Measurements from ENCODE around the gene STXBP1. TPM values are rescaled to one million over a fixed set of nuclear protein-coding genes. Genes with fewer than 3 reads are reported as not detected.
A peak's percentile ranks its signal among the peaks of the same experiment; 100 is the strongest.

Gene STXBP1
- total RNA-seq, 1 experiment from 2014 or later, result 10.9 TPM

DNA sequence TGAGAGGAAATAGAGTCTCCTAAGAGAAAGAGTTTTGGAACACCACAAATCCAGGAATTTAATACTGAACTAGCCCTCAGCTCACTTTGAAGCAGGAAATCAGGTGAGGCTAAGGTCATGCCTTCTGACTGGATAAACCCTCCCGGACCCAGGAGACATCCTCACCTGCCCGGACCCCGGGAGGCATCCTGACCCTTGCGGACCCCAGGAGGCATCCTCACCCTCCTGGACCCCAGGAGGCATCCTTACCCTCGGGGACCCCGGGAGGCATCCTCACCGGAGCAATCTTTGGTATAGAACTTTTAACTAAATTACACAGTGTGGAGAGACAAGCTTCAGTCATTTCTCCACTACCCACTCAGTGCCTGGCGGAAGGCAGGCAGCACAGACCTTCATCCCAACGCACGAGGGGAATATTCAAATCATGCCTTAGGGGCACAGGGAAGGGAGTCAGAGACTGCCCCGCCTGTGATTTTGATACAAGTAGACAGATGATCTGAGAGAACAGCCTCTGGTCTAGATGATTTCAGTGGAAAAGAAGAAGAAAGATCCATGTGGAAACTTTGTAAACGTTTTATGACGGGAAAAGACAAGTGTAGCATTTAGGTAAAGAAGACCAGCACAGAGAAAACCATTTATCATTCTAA lies 21.3 kb downstream of the STXBP1 start:
- no TSS peak for BruUV-seq (replicated peaks)
- TF ChIP-seq, protein P1, sequence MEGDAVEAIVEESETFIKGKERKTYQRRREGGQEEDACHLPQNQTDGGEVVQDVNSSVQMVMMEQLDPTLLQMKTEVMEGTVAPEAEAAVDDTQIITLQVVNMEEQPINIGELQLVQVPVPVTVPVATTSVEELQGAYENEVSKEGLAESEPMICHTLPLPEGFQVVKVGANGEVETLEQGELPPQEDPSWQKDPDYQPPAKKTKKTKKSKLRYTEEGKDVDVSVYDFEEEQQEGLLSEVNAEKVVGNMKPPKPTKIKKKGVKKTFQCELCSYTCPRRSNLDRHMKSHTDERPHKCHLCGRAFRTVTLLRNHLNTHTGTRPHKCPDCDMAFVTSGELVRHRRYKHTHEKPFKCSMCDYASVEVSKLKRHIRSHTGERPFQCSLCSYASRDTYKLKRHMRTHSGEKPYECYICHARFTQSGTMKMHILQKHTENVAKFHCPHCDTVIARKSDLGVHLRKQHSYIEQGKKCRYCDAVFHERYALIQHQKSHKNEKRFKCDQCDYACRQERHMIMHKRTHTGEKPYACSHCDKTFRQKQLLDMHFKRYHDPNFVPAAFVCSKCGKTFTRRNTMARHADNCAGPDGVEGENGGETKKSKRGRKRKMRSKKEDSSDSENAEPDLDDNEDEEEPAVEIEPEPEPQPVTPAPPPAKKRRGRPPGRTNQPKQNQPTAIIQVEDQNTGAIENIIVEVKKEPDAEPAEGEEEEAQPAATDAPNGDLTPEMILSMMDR (conservative IDR thresholded peaks at IDR 0.05; ENCODE audit: low read depth, low read length), result no peak
- no peak for TF ChIP-seq EZH2 (IDR thresholded peaks at IDR 0.05; ENCODE audit: borderline replicate concordance, low read depth, low read length, poor library complexity, severe bottlenecking)
- Histone ChIP-seq H3K4me1 (ENCODE audit: insufficient read depth, low read length, poor library complexity, severe bottlenecking) (peaks cover 23% of the 10 kb centered on the region), H3K36me3 (ENCODE audit: insufficient read depth, low read length, poor library complexity, severe bottlenecking) (no peaks in the 10 kb centered on the region), H3K27ac (ENCODE audit: low read depth, low read length, poor library complexity, severe bottlenecking) (no peak overlapping the region), H3K4me3 (ENCODE audit: low read depth, low read length, poor library complexity, severe bottlenecking) (no peak overlapping the region), H3K9me3 (ENCODE audit: low read depth, low read length, poor library complexity, severe bottlenecking) (no peaks in the 10 kb centered on the region), H3K27me3 (replicated peaks; ENCODE audit: insufficient read depth, low read depth, low read length, poor library complexity) (no peaks in the 10 kb centered on the region)
- ChIA-PET CTCF (interaction anchor here (1.0 kb wide), 1 partner anchor 101 kb away, joined by 5 read pairs; no protein-coding TSS in a partner anchor), POLR2A (ENCODE audit: low non-redundant PET) (no interaction called here)
- intact Hi-C loops (cut with micrococcal nuclease; ENCODE audit: unreplicated experiment), result no loop called here
- no peak for DNase-seq (ENCODE audit: low spot score)

DNA sequence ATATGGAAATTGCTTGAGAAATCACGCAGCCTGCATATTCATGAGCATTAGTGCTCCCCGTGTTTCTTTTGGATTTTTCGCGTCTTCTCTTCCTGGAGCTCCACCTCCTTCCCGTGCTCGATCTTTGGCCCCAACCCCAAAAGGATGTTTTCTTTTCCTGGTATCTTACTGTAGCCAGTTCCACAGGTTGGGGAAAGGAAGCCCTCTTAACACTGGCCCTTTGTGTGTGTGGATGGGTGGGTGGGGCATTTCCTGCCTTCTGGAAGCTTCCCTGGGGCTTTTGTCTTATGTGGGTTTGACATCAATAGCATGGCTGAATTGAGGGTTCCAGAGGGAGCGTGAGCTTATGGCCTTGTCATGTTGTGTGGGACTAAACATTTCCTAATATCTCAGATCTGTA lies 21.9 kb downstream of the STXBP1 start:
- TF ChIP-seq, protein P1 (conservative IDR thresholded peaks at IDR 0.05; ENCODE audit: low read depth, low read length), result no peak
- no peak for TF ChIP-seq EZH2 (IDR thresholded peaks at IDR 0.05; ENCODE audit: borderline replicate concordance, low read depth, low read length, poor library complexity, severe bottlenecking)
- no peak overlapping the region for H3K4me3 ChIP-seq (ENCODE audit: low read depth, low read length, poor library complexity, severe bottlenecking)
- intact Hi-C loops (cut with micrococcal nuclease; ENCODE audit: unreplicated experiment), result no loop called here
- BruUV-seq (replicated peaks), result no TSS peak
- H3K4me1 ChIP-seq (ENCODE audit: insufficient read depth, low read length, poor library complexity, severe bottlenecking), result peaks cover 23% of the 10 kb centered on the region
- no peaks in the 10 kb centered on the region for H3K9me3 ChIP-seq (ENCODE audit: low read depth, low read length, poor library complexity, severe bottlenecking)
- POLR2A ChIA-PET (ENCODE audit: low non-redundant PET), result interaction anchor here (0.6 kb wide), 1 partner anchor 213 kb away, joined by 3 read pairs; no protein-coding TSS in a partner anchor
- H3K36me3 ChIP-seq (ENCODE audit: insufficient read depth, low read length, poor library complexity, severe bottlenecking), result no peaks in the 10 kb centered on the region
- H3K27me3 ChIP-seq (replicated peaks; ENCODE audit: insufficient read depth, low read depth, low read length, poor library complexity), result no peaks in the 10 kb centered on the region
- DNase-seq (ENCODE audit: low spot score), result peak; percentile 45
- H3K27ac ChIP-seq (ENCODE audit: low read depth, low read length, poor library complexity, severe bottlenecking), result no peak overlapping the region
- CTCF ChIA-PET, result interaction anchor here (1.0 kb wide), 1 partner anchor 100 kb away, joined by 5 read pairs; no protein-coding TSS in a partner anchor

DNA sequence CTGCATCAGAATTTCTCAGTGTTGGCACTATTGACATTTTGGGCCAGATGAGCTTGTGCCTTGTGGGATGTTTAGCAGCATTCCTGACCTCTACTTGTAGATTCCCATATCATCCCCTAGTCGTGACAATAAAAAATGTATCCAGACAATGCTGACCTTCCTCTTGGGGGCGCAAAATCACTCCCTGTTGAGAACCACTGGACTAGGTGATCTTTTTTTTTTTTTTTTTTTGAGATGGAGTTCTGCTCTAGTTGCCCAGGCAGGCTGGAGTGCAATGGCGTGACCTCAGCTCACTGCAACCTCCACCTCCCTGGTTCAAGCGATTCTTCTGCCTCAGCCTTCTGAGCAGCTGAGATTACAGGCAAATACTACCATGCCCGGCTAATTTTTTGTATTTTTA lies 22.6 kb downstream of the STXBP1 start:
- no peaks in the 10 kb centered on the region for H3K27me3 ChIP-seq (replicated peaks; ENCODE audit: insufficient read depth, low read depth, low read length, poor library complexity)
- POLR2A ChIA-PET (ENCODE audit: low non-redundant PET), result no interaction called here
- no peaks in the 10 kb centered on the region for H3K9me3 ChIP-seq (ENCODE audit: low read depth, low read length, poor library complexity, severe bottlenecking)
- intact Hi-C loops (cut with micrococcal nuclease; ENCODE audit: unreplicated experiment), result no loop called here
- no peak overlapping the region for H3K27ac ChIP-seq (ENCODE audit: low read depth, low read length, poor library complexity, severe bottlenecking)
- DNase-seq (ENCODE audit: low spot score), result no peak
- peaks cover 23% of the 10 kb centered on the region for H3K4me1 ChIP-seq (ENCODE audit: insufficient read depth, low read length, poor library complexity, severe bottlenecking)
- CTCF ChIA-PET, result no interaction called here
- no peak overlapping the region for H3K4me3 ChIP-seq (ENCODE audit: low read depth, low read length, poor library complexity, severe bottlenecking)
- H3K36me3 ChIP-seq (ENCODE audit: insufficient read depth, low read length, poor library complexity, severe bottlenecking), result no peaks in the 10 kb centered on the region
- no TSS peak for BruUV-seq (replicated peaks)
- TF ChIP-seq, protein P1 (conservative IDR thresholded peaks at IDR 0.05; ENCODE audit: low read depth, low read length), result no peak
- TF ChIP-seq EZH2 (IDR thresholded peaks at IDR 0.05; ENCODE audit: borderline replicate concordance, low read depth, low read length, poor library complexity, severe bottlenecking), result no peak
